Common myeloid progenitor, CD34-positive (primary cell): Measurements from ENCODE around the gene ATP5F1D.

ENCODE experiments used
- CTCF ChIA-PET: fragments of 350-600 bp; sonication (Branson Sonifier 250); formaldehyde crosslinking; loops from one replicate; lab custom pipeline; 2021; ENCODE audit warnings: antibody characterized with exemption; lab: Charles Lee
- POLR2A ChIA-PET: fragments of 350-600 bp; sonication (Branson Sonifier 250); formaldehyde crosslinking; loops from one replicate; lab custom pipeline; 2021; ENCODE audit warnings: antibody characterized with exemption; lab: Charles Lee
- DNase-seq, 3 donors: peaks; one replicate each; pipeline versions ENCODE4 v3.0.0 to v3.0.0-alpha.2; 2013
- H3K27ac ChIP-seq, 2 experiments: 1 replicate in 1 of 2; 2 replicates in 1 of 2; pipeline ENCODE4 v1.7.0; 2013; ENCODE audit warnings: inconsistent platforms in 2 of 2, low read length in 2 of 2, mild to moderate bottlenecking in 2 of 2, low read depth in 1 of 2, moderate library complexity in 1 of 2; ENCODE audit not compliant: severe bottlenecking in 2 of 2, insufficient read depth in 1 of 2, poor library complexity in 1 of 2
- H3K27me3 ChIP-seq, 5 experiments: replicated peaks in 2 of 5; 1 replicate in 3 of 5; 2 replicates in 2 of 5; pipeline versions ENCODE4 v1.6.1 to v1.7.0; 2013; ENCODE audit warnings: low read length in 4 of 5, mild to moderate bottlenecking in 2 of 5, moderate library complexity in 2 of 5, inconsistent platforms in 1 of 5; ENCODE audit not compliant: insufficient read depth in 5 of 5, control insufficient read depth in 4 of 5
- H3K36me3 ChIP-seq, 4 experiments: 1 replicate in 2 of 4; 2 replicates in 2 of 4; pipeline versions ENCODE4 v1.6.1 to v1.7.0; 2013; ENCODE audit warnings: low read length in 3 of 4, control low read depth in 1 of 4, mild to moderate bottlenecking in 1 of 4; ENCODE audit not compliant: control insufficient read depth in 4 of 4, insufficient read depth in 4 of 4
- H3K4me1 ChIP-seq, 4 experiments: 1 replicate in 3 of 4; 2 replicates in 1 of 4; pipeline versions ENCODE4 v1.6.1 to v1.7.1; 2013; ENCODE audit warnings: low read length in 3 of 4, mild to moderate bottlenecking in 3 of 4, control low read depth in 1 of 4, inconsistent platforms in 1 of 4, moderate library complexity in 1 of 4; ENCODE audit not compliant: control insufficient read depth in 4 of 4, insufficient read depth in 4 of 4; ENCODE audit errors: control extremely low read depth in 1 of 4
- H3K4me3 ChIP-seq, 7 experiments: 1 replicate in 4 of 7; 2 replicates in 3 of 7; pipeline versions ENCODE4 v1.5.1 to v1.7.0; 2013; ENCODE audit warnings: mild to moderate bottlenecking in 7 of 7, low read length in 6 of 7, moderate library complexity in 6 of 7, inconsistent platforms in 2 of 7, low read depth in 2 of 7, control low read depth in 1 of 7; ENCODE audit not compliant: insufficient read depth in 4 of 7, control insufficient read depth in 1 of 7; ENCODE audit errors: extremely low read depth in 1 of 7
- H3K9me3 ChIP-seq, 5 experiments: 1 replicate in 4 of 5; 2 replicates in 1 of 5; pipeline versions ENCODE4 v1.6.1 to v1.7.1; 2013; ENCODE audit warnings: low read length in 4 of 5, mild to moderate bottlenecking in 2 of 5, inconsistent platforms in 1 of 5, low read depth in 1 of 5, moderate library complexity in 1 of 5; ENCODE audit not compliant: control insufficient read depth in 4 of 5, insufficient read depth in 2 of 5; ENCODE audit errors: control extremely low read depth in 1 of 5
- WGBS: methylation state at CpG from one replicate; pipeline ENCODE4 v1.1.5; 2013; ENCODE audit not compliant: insufficient coverage; 5-methylcytosine and 5-hydroxymethylcytosine counted together

Gene ATP5F1D

GRCh38 chr19:1258707-1259205, 17.2 kb downstream of the ATP5F1D start:
- H3K4me1 ChIP-seq = peaks cover 0 to 92% (median 81%) of the 10 kb centered on the region in 4 experiments
- CTCF ChIA-PET = interaction anchor here (0.6 to 17.7 kb wide), 5 partner anchors 6 to 395 kb away, joined by 3 to 268 read pairs (median 5); partner anchors contain the start of gene CIRBP

GRCh38 chr19:1259206-1259875, 17.8 kb downstream of the ATP5F1D start:
- CTCF ChIA-PET = interaction anchor here (1.5 to 17.7 kb wide), 2 partner anchors 10 to 14 kb away, joined by 5 to 268 read pairs; partner anchors contain the start of gene CIRBP
- peaks cover 0 to 86% (median 75%) of the 10 kb centered on the region in 4 experiments for H3K4me1 ChIP-seq
- peak overlapping the region in 6 of 7 experiments; percentile 15 to 85 (median 33) for H3K4me3 ChIP-seq

More at GRCh38 chr19:1258707-1259205, 17.2 kb downstream of the ATP5F1D start:
- no peaks in the 10 kb centered on the region for H3K27me3 ChIP-seq
- H3K9me3 ChIP-seq = no peaks in the 10 kb centered on the region
- WGBS = 5% methylated on average over 5 of the region's 15 CpGs
- peak overlapping the region in 1 of 2 experiments; percentile 68 for H3K27ac ChIP-seq
- DNase-seq = no peak
- POLR2A ChIA-PET = interaction anchor here (1.2 to 1.8 kb wide), 2 partner anchors 10 to 14 kb away, joined by 6 to 8 read pairs; partner anchors contain the start of gene CIRBP
- H3K4me3 ChIP-seq = peak overlapping the region in 5 of 7 experiments; percentile 19 to 85 (median 46)
- peaks cover 3 to 44% (median 31%) of the 10 kb centered on the region in 4 experiments for H3K36me3 ChIP-seq

GRCh38 chr19:1259876-1260748, 18.6 kb downstream of the ATP5F1D start:
- Histone ChIP-seq H3K9me3 (no peaks in the 10 kb centered on the region), H3K27me3 (no peaks in the 10 kb centered on the region), H3K27ac (peak overlapping the region; percentile 7 to 68), H3K36me3 (peaks cover 3 to 30% (median 22%) of the 10 kb centered on the region in 4 experiments), H3K4me1 (peaks cover 0 to 80% (median 69%) of the 10 kb centered on the region in 4 experiments), H3K4me3 (peak overlapping the region in 5 of 7 experiments; percentile 3 to 85 (median 51))
- ChIA-PET CTCF (interaction anchor here (1.5 to 17.7 kb wide), 2 partner anchors 9 to 15 kb away, joined by 5 to 268 read pairs; partner anchors contain the start of gene CIRBP), POLR2A (interaction anchor here (1.2 to 2.3 kb wide), 4 partner anchors 9 to 16 kb away, joined by 6 to 9 read pairs (median 8); partner anchors contain the start of gene CIRBP)
- peak in 2 of 3 donors; percentile 55 to 73 for DNase-seq
- 9% methylated on average over 13 of the region's 33 CpGs for WGBS

More at GRCh38 chr19:1259206-1259875, 17.8 kb downstream of the ATP5F1D start:
- H3K9me3 ChIP-seq = no peaks in the 10 kb centered on the region
- peak in 2 of 3 donors; percentile 79 to 87 for DNase-seq
- WGBS = 7% methylated on average over 16 of the region's 17 CpGs
- H3K36me3 ChIP-seq = peaks cover 3 to 38% (median 28%) of the 10 kb centered on the region in 4 experiments
- no peaks in the 10 kb centered on the region for H3K27me3 ChIP-seq
- POLR2A ChIA-PET = interaction anchor here (1.2 to 1.8 kb wide), 2 partner anchors 10 to 15 kb away, joined by 6 to 8 read pairs; partner anchors contain the start of gene CIRBP
- H3K27ac ChIP-seq = peak overlapping the region; percentile 7 to 68

GRCh38 chr19:1260749-1261537, 19.4 kb downstream of the ATP5F1D start:
- DNase-seq = peak; percentile 95 to 98 (median 96)
- Histone ChIP-seq H3K36me3 (peaks cover 3 to 22% (median 14%) of the 10 kb centered on the region in 4 experiments), H3K27ac (peak overlapping the region; percentile 66 to 86), H3K4me3 (peak overlapping the region; percentile 35 to 85 (median 74)), H3K27me3 (no peaks in the 10 kb centered on the region), H3K4me1 (peaks cover 0 to 79% (median 69%) of the 10 kb centered on the region in 4 experiments), H3K9me3 (no peaks in the 10 kb centered on the region)
- 0% methylated on average over 66 of the region's 83 CpGs for WGBS
- CTCF ChIA-PET = interaction anchor here (7.3 to 17.7 kb wide), 2 partner anchors 6 to 16 kb away, joined by 60 to 268 read pairs; no protein-coding TSS in a partner anchor
- POLR2A ChIA-PET = interaction anchor here (1.4 to 2.3 kb wide), 4 partner anchors 8 to 17 kb away, joined by 4 to 9 read pairs (median 8); partner anchors contain the start of gene CIRBP

- 2% methylated on average over 12 of the region's 14 CpGs for WGBS
- ChIA-PET CTCF (interaction anchor here (7.3 to 17.7 kb wide), 2 partner anchors 7 to 17 kb away, joined by 60 to 268 read pairs; no protein-coding TSS in a partner anchor), POLR2A (interaction anchor here (1.4 to 2.3 kb wide), 4 partner anchors 8 to 17 kb away, joined by 4 to 9 read pairs (median 8); partner anchors contain the start of gene CIRBP)
- peak in 2 of 3 donors; percentile 76 to 79 for DNase-seq
- Histone ChIP-seq H3K4me3 (peak overlapping the region; percentile 35 to 85 (median 74)), H3K4me1 (peaks cover 0 to 82% (median 74%) of the 10 kb centered on the region in 4 experiments), H3K27ac (peak overlapping the region; percentile 66 to 86), H3K36me3 (peaks cover 2 to 19% (median 12%) of the 10 kb centered on the region in 4 experiments), H3K27me3 (no peaks in the 10 kb centered on the region), H3K9me3 (no peaks in the 10 kb centered on the region)
These were observed 19.9 kb downstream of the ATP5F1D start for GRCh38 chr19:1261538-1261797.
